GM11168 (cell line): ENCODE measurements around the gene TMEM238.
"Not testable (repeated sequence)": the region's sequence is repeated elsewhere in the genome, so short reads cannot be mapped to it uniquely, and the experiment has no call there.

ENCODE experiments used
- in situ Hi-C: fragments of 300-500 bp; cut with MboI; formaldehyde crosslinking; loops from one replicate; pipeline ENCODE4 v1.12.0; 2022; ENCODE audit warnings: low sequenced_read_pairs; ENCODE audit not compliant: unreplicated experiment

TMEM238 gene

GRCh38 chr19:55345818-55346724, 38.0 kb downstream of the TMEM238 start:
- in situ Hi-C loops: no loop called here

- in situ Hi-C loops: no loop called here
These were observed 38.8 kb downstream of the TMEM238 start for GRCh38 chr19:55345101-55345817.

GRCh38 chr19:55344444-55344843, 39.6 kb downstream of the TMEM238 start:
- in situ Hi-C loops: loop anchor here (5.0 kb wide), 1 partner anchor 33 kb away; the partner anchor contains the start of gene TMEM190

GRCh38 chr19:55341595-55342531, 42.2 kb downstream of the TMEM238 start:
- in situ Hi-C loops: loop anchor here (5.0 kb wide), 1 partner anchor 35 kb away; the partner anchor contains the start of gene TMEM190

- in situ Hi-C loops: loop anchor here (5.0 kb wide), 1 partner anchor 36 kb away; the partner anchor contains the start of gene TMEM190
These were observed 42.9 kb downstream of the TMEM238 start for GRCh38 chr19:55341171-55341588.

GRCh38 chr19:55340784-55341147, 43.3 kb downstream of the TMEM238 start:
- in situ Hi-C loops: loop anchor here (5.0 kb wide), 1 partner anchor 37 kb away; the partner anchor contains the start of gene TMEM190

GRCh38 chr19:55339889-55340783, 44.0 kb downstream of the TMEM238 start:
- in situ Hi-C loops: loop anchor here (5.0 kb wide), 1 partner anchor 37 kb away; the partner anchor contains the start of gene TMEM190

GRCh38 chr19:55339105-55339888, 44.8 kb downstream of the TMEM238 start, which contains the start of gene KMT5C:
Gene KMT5C, plus strand, starts transcription at chr19:55339876. Its CDS starts 2,061 bp downstream, at chr19:55341937.
- in situ Hi-C loops: no loop called here

- in situ Hi-C loops: no loop called here
These were observed 48.0 kb downstream of the TMEM238 start for GRCh38 chr19:55336101-55336500.

DNA sequence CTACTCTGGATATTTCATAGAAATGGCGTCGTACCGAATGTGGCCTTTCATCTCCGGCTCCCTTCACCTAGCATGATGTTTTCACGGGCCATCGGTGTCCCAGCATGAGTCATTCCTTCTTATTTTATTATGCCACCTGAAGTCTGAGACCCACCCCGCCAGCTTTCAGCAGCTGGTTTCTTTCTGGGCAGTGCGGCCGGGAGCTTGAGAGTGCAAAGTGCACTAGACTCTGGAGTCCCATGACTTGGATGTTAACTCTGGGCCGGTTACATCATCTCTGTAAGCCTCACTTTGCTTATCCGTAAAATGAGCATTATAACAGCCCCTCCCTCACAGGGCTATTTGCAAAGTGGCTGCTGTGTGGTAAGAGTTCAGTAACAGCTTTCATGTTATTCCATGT, 50.2 kb downstream of the TMEM238 start:
- in situ Hi-C loops: no loop called here

DNA sequence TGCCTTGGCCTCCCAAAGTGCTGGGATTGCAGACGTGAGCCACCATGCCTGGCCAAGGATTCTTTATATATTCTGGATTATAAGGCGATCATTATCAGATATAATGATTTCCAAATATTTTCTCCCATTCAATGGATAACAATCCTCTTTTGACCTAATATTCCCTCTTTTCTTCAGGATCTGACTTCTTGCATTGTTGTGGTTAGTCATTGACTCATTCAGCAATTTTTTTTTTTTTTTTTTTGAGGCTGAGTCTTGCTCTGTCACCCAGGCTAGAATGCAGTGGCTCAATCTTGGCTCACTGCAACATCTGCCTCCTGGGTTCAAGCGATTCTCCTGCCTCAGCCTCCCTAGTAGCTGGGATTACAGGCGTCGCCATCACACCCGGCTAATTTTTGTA, 54.3 kb downstream of the TMEM238 start:
- in situ Hi-C loops: not testable (repeated sequence)
